HepG2 (cell line): ENCODE measurements around the gene ATP6V0A1. TPM values are rescaled to one million over a fixed set of nuclear protein-coding genes. Genes with fewer than 3 reads are reported as not detected.

ENCODE experiments used
- ATAD3A ChIP-seq: sonication (generic); formaldehyde crosslinking; IDR thresholded peaks from 2 replicates; pipeline ENCODE4 v1.4.0; 2020; ENCODE audit warnings: missing genetic modification reagents
- ELF3 ChIP-seq: IDR thresholded peaks from 2 replicates; pipeline ENCODE4 v1.6.1; 2016; ENCODE audit warnings: missing genetic modification reagents, missing compliant biosample characterization
- HNF4A ChIP-seq: sonication (generic); formaldehyde crosslinking; IDR thresholded peaks from 2 replicates; pipeline ENCODE4 v1.4.0; 2020; ENCODE audit warnings: missing genetic modification reagents
- HNRNPH1 ChIP-seq: fragments of 200-400 bp; formaldehyde crosslinking; optimal IDR thresholded peaks from 2 replicates; pipeline ENCODE3; 2017; ENCODE audit warnings: mild to moderate bottlenecking, low read depth, low read length
- KAT8 ChIP-seq: IDR thresholded peaks from 2 replicates; pipeline ENCODE4 v1.6.1; 2016; ENCODE audit warnings: missing genetic modification reagents, missing compliant biosample characterization
- KDM6A ChIP-seq: IDR thresholded peaks from 2 replicates; pipeline ENCODE4 v1.6.1; 2016; ENCODE audit warnings: low read depth
- KLF11 ChIP-seq: IDR thresholded peaks from 2 replicates; pipeline ENCODE4 v1.6.1; 2016; ENCODE audit warnings: missing compliant biosample characterization
- MTA1 ChIP-seq: sonication (generic); formaldehyde crosslinking; IDR thresholded peaks from 2 replicates; pipeline ENCODE4 v1.4.0; 2020; ENCODE audit warnings: missing genetic modification reagents, mild to moderate bottlenecking, borderline replicate concordance
- NR2F1 ChIP-seq, 2 experiments: fragments of 450-650 bp in 1 of 2; formaldehyde crosslinking in 1 of 2; IDR thresholded peaks; 2 replicates each; pipeline versions ENCODE4 v1.5.0 to v1.6.1; 2016 to 2020; ENCODE audit warnings: mild to moderate bottlenecking in 1 of 2, missing compliant biosample characterization in 1 of 2, missing genetic modification reagents in 1 of 2, moderate library complexity in 1 of 2
- RARA ChIP-seq: IDR thresholded peaks from 2 replicates; pipeline ENCODE4 v1.6.1; 2016; ENCODE audit warnings: missing genetic modification reagents, missing compliant biosample characterization
- RFXANK ChIP-seq: IDR thresholded peaks from 2 replicates; pipeline ENCODE4 v1.6.1; 2016
- SOX6 ChIP-seq, 2 experiments: fragments of 450-650 bp in 1 of 2; sonication (generic) in 1 of 2; formaldehyde crosslinking in 1 of 2; IDR thresholded peaks; 2 replicates each; pipeline versions ENCODE4 v1.4.0 to v1.6.1; 2017 to 2020; ENCODE audit warnings: antibody characterized with exemption in 1 of 2, mild to moderate bottlenecking in 1 of 2, missing genetic modification reagents in 1 of 2
- SP5 ChIP-seq: IDR thresholded peaks from 2 replicates; pipeline ENCODE4 v1.6.1; 2016; ENCODE audit warnings: low read depth, borderline replicate concordance
- THAP11 ChIP-seq: IDR thresholded peaks from 2 replicates; pipeline ENCODE4 v1.6.1; 2016; ENCODE audit warnings: missing biosample characterization, missing genetic modification reagents
- ZNF335 ChIP-seq: sonication (generic); formaldehyde crosslinking; IDR thresholded peaks from 2 replicates; pipeline ENCODE4 v1.4.0; 2020; ENCODE audit warnings: missing genetic modification reagents
- polyA plus RNA-seq, 8 experiments: library from polyadenylated mRNA; depleted of rRNA in 3 of 8; stranded (reverse) in 7 of 8; unstranded in 1 of 8; fragments of >200 nt; fragmentation: Illumina TruSeq in 4 of 8; extraction: Trizol in 4 of 8; gene quantifications; 2 replicates each; pipeline versions ENCODE4 v1.2.1 to v1.2.3, GENCODE V29; 2011 to 2016; ENCODE audit warnings: low read depth in 4 of 8, missing spikeins in 1 of 8, mixed read lengths in 1 of 8; ENCODE audit not compliant: insufficient read depth in 1 of 8
- total RNA-seq, 5 experiments: library from RNA; depleted of rRNA; stranded (reverse); fragments of >200 nt; fragmentation: Illumina TruSeq; extraction: Trizol; gene quantifications; 2 replicates each; pipeline ENCODE4 v1.2.3, GENCODE V29; 2016; ENCODE audit warnings: low read depth in 1 of 5
- TF ChIP-seq, protein P1 (sequence below): sonication (generic); formaldehyde crosslinking; IDR thresholded peaks from 2 replicates; pipeline ENCODE4 v1.4.0; 2020; ENCODE audit warnings: missing genetic modification reagents, borderline replicate concordance
- TF ChIP-seq, protein P2 (sequence below): sonication (generic); formaldehyde crosslinking; IDR thresholded peaks from 2 replicates; pipeline ENCODE4 v1.8.0; 2022; ENCODE audit warnings: missing genetic modification reagents, mild to moderate bottlenecking, inconsistent platforms, borderline replicate concordance
- TF ChIP-seq, protein P3 (sequence below): IDR thresholded peaks from 2 replicates; pipeline ENCODE4 v1.6.1; 2016; ENCODE audit warnings: low read depth, borderline replicate concordance
- TF ChIP-seq, protein P4 (sequence below): sonication (generic); formaldehyde crosslinking; IDR thresholded peaks from 2 replicates; pipeline ENCODE4 v1.5.1; 2020; ENCODE audit warnings: mild to moderate bottlenecking, missing genetic modification reagents, borderline replicate concordance
- TF ChIP-seq, protein P5 (sequence below): sonication (generic); formaldehyde crosslinking; IDR thresholded peaks from 2 replicates; pipeline ENCODE4 v1.8.1; 2023; ENCODE audit warnings: missing genetic modification reagents, inconsistent platforms, borderline replicate concordance

The ATP6V0A1 gene
- total and polyA plus RNA-seq, 2 of the 13 experiments (the other 11 are each of a cell fraction or from before 2014, with no cell fraction given), result 27.9 to 54.1 TPM

DNA sequence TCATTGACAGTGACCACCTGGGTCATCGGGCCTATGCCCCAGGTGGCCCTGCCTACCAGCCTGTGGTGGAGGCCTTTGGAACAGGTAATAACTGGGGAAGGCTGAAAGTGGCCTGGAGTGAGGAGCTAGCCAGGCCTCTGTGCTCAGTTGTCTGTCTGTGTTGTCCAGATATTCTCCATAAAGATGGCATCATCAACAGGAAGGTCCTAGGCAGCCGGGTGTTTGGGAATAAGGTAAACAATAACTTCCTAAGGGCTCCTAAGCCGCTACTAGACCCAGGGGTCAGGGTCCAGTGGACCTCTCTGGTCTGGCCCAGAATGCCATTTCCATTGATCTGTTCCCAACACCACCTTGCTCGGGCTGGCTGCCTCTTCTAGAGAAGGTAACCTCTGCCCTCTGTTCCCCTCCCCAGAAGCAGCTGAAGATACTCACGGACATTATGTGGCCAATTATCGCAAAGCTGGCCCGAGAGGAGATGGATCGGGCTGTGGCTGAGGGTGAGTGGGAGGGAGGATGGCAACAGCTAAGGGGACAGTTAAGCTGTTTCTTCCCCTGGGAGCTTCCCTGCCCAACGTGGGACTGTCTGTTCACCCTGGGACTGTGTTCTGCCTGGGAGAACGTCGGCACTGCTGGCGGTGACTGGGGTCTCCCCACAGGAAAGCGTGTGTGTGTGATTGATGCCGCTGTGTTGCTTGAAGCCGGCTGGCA lies 106.3 kb downstream of the ATP6V0A1 start (continued):
- peak; percentile 73; the same call in 1 of the 2 replicates for TF ChIP-seq KDM6A
- TF ChIP-seq THAP11 (CRISPR knock-in tag), result peak; percentile 81
- TF ChIP-seq ZNF335, result 0 out of 2 replicates have a peak, but pooled peaks have one; percentile 51
- TF ChIP-seq, protein P1, sequence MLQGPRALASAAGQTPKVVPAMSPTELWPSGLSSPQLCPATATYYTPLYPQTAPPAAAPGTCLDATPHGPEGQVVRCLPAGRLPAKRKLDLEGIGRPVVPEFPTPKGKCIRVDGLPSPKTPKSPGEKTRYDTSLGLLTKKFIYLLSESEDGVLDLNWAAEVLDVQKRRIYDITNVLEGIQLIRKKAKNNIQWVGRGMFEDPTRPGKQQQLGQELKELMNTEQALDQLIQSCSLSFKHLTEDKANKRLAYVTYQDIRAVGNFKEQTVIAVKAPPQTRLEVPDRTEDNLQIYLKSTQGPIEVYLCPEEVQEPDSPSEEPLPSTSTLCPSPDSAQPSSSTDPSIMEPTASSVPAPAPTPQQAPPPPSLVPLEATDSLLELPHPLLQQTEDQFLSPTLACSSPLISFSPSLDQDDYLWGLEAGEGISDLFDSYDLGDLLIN, result 0 out of 2 replicates have a peak, but pooled peaks have one; percentile 3
- peak; percentile 96 for TF ChIP-seq HNF4A (CRISPR knock-in tag)
- TF ChIP-seq HNRNPH1, result no peak
- peak; percentile 46; the same call in 1 of the 2 replicates for TF ChIP-seq SP5 (CRISPR knock-in tag)
- TF ChIP-seq KAT8, result peak; percentile 88
- TF ChIP-seq ELF3 (CRISPR knock-in tag), result peak; percentile 56; the same call in 1 of the 2 replicates
- TF ChIP-seq, protein P2, sequence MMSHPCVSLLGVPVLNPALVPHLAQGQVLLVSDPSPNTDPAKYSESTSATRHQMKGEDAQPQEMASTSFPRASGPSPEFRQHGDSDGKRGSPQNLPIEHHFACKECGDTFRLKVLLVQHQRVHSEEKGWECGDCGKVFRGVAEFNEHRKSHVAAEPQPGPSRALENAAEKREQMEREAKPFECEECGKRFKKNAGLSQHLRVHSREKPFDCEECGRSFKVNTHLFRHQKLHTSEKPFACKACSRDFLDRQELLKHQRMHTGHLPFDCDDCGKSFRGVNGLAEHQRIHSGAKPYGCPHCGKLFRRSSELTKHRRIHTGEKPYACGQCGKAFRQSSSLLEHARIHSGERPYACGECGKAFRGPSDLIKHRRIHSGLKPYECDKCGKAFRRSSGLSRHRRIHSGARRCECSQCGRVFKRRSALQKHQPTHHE (CRISPR knock-in tag), result 0 out of 2 replicates have a peak, but pooled peaks have one; percentile 49
- peak; percentile 92 to 95 for TF ChIP-seq NR2F1 (CRISPR knock-in tag; IDR thresholded peaks at IDR 0.05)
- TF ChIP-seq MTA1 (CRISPR knock-in tag), result peak; percentile 76; the same call in 1 of the 2 replicates
- no peak for TF ChIP-seq SOX6 (IDR thresholded peaks at IDR 0.05)
- peak; percentile 88 for TF ChIP-seq SOX6 (CRISPR knock-in tag; IDR thresholded peaks at IDR 0.05)
- 0 out of 2 replicates have a peak, but pooled peaks have one; percentile 27 for TF ChIP-seq RFXANK
- TF ChIP-seq, protein P3, sequence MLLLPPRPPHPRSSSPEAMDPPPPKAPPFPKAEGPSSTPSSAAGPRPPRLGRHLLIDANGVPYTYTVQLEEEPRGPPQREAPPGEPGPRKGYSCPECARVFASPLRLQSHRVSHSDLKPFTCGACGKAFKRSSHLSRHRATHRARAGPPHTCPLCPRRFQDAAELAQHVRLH (CRISPR knock-in tag), result peak; percentile 74; the same call in 1 of the 2 replicates
- TF ChIP-seq, protein P4, sequence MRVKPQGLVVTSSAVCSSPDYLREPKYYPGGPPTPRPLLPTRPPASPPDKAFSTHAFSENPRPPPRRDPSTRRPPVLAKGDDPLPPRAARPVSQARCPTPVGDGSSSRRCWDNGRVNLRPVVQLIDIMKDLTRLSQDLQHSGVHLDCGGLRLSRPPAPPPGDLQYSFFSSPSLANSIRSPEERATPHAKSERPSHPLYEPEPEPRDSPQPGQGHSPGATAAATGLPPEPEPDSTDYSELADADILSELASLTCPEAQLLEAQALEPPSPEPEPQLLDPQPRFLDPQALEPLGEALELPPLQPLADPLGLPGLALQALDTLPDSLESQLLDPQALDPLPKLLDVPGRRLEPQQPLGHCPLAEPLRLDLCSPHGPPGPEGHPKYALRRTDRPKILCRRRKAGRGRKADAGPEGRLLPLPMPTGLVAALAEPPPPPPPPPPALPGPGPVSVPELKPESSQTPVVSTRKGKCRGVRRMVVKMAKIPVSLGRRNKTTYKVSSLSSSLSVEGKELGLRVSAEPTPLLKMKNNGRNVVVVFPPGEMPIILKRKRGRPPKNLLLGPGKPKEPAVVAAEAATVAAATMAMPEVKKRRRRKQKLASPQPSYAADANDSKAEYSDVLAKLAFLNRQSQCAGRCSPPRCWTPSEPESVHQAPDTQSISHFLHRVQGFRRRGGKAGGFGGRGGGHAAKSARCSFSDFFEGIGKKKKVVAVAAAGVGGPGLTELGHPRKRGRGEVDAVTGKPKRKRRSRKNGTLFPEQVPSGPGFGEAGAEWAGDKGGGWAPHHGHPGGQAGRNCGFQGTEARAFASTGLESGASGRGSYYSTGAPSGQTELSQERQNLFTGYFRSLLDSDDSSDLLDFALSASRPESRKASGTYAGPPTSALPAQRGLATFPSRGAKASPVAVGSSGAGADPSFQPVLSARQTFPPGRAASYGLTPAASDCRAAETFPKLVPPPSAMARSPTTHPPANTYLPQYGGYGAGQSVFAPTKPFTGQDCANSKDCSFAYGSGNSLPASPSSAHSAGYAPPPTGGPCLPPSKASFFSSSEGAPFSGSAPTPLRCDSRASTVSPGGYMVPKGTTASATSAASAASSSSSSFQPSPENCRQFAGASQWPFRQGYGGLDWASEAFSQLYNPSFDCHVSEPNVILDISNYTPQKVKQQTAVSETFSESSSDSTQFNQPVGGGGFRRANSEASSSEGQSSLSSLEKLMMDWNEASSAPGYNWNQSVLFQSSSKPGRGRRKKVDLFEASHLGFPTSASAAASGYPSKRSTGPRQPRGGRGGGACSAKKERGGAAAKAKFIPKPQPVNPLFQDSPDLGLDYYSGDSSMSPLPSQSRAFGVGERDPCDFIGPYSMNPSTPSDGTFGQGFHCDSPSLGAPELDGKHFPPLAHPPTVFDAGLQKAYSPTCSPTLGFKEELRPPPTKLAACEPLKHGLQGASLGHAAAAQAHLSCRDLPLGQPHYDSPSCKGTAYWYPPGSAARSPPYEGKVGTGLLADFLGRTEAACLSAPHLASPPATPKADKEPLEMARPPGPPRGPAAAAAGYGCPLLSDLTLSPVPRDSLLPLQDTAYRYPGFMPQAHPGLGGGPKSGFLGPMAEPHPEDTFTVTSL, result peak; percentile 65; the same call in 1 of the 2 replicates
- TF ChIP-seq ATAD3A, result no peak
- TF ChIP-seq KLF11 (CRISPR knock-in tag), result no peak
- TF ChIP-seq RARA (CRISPR knock-in tag), result peak; percentile 86
- TF ChIP-seq, protein P5, sequence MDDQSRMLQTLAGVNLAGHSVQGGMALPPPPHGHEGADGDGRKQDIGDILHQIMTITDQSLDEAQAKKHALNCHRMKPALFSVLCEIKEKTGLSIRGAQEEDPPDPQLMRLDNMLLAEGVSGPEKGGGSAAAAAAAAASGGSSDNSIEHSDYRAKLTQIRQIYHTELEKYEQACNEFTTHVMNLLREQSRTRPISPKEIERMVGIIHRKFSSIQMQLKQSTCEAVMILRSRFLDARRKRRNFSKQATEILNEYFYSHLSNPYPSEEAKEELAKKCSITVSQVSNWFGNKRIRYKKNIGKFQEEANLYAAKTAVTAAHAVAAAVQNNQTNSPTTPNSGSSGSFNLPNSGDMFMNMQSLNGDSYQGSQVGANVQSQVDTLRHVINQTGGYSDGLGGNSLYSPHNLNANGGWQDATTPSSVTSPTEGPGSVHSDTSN (CRISPR knock-in tag), result no peak
